Measurements from ENCODE around the gene GPER1.
"Not testable (repeated sequence)": the region's sequence is repeated elsewhere in the genome, so short reads cannot be mapped to it uniquely, and the experiment has no call there.

The GPER1 gene

DNA sequence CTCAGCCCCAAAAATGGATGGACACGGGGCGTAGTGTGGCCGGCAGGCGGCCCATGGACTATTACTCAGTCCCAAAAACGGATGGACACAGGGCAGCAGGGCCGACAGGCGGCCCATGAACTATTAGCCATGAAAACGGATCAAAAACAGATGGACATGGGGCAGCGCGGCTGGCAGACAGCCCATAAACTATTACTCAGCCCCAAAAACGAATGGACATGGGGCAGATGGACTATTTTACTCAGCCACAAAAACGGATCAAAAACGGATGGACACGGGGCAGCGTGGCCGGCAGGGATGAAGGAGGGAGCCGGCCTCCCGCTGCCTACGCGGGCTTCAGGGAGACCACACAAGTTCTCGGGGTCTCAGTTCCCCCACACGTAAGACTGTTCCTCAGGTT lies 32.9 kb downstream of the GPER1 start:
- DNase-seq (ENCODE audit: low spot score) = no peak

DNA sequence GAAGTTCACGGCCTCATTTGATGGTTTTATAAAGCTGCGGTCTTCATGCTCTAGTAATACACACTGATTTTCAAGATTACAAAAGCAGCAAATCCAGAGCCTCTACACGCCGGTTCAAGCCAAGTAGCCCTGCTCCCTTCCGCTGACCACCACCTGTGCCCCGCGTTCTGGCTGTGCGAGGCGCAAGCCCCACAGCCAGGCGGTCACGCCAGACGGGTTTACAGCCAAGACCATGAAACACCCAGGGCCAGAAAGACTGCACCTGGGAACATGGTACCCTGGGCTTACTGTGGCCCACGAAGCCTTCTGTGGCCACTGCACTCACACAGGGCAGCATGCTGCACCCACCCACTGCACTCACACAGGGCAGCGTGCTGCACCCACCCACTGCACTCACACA lies 33.6 kb downstream of the GPER1 start:
- no peak for DNase-seq (ENCODE audit: low spot score)

DNA sequence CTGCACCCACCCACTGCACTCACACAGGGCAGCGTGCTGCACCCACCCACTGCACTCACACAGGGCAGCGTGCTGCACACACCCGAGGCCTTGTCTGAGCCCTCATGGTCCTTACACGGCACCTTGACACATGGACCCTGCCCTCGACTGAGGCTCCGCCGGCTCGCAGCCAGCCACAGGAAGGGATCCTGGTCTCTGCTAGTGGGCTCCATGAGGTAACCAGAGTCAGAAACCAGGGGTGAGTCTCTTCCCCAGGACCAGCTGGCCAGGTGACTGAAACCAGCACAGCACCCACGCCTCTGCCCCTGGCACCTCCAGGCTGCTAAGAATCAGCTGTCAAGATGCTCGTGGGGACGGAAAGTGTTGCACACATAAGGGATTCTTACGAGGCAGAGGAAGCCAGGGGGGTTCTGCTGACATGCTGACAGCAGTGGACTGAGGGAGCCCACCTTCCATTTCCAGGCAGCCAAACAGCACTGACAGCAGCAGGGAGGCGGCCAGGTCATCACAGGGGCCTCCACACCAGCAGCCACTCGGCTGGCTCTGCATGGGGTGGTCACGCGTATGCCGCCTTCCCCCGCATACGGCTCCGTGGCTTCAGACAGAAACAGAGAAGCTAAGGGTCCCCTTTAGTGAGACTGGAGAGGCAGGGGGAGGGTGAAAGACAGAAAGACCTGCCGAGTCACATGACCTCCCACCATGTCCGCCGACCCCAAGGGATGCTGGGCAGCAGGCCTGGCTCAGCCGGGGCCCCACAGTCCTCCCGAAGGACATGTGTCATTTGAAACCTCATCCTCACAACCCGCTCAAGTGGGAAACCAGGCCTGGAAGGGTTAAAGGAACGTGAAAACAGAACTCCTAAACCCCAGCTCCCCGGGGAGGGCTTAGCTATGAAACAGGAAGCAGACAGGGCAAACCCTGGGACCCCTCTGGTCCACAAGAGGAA lies 34.2 kb downstream of the GPER1 start:
- DNase-seq (ENCODE audit: low spot score) = no peak

DNA sequence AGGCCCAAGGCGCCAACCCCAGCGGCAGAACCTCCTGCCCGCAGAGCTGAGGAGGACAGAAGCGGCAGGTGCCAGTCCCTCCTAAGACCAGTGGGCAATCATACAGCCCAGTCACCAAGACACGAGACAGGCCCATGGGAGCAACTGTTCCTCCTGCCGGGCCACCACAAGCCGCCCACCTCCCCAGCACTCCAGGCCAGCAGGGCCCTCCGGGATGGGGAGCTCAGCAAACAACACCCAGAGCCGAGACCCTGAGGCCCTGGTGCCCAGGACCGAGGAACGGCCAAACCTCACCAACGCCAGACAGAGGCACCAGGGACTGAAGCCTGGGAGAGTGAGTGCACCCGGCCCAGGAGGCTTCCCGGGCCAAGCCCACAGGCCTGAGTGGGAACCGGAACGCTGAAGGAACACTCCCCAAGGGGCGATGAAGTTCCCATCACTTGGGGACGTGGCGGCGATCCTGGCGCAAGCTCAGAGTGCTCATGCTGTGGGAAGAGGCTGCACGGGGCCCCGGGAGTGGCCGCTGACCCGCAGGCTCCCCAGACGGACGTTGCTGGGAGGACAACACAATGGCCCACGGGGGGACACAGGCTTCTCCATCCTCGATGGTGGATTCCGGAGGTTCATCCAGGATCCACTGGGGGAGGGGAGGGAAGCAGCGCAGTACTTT lies 35.1 kb downstream of the GPER1 start:
- DNase-seq (ENCODE audit: low spot score) = no peak

DNA sequence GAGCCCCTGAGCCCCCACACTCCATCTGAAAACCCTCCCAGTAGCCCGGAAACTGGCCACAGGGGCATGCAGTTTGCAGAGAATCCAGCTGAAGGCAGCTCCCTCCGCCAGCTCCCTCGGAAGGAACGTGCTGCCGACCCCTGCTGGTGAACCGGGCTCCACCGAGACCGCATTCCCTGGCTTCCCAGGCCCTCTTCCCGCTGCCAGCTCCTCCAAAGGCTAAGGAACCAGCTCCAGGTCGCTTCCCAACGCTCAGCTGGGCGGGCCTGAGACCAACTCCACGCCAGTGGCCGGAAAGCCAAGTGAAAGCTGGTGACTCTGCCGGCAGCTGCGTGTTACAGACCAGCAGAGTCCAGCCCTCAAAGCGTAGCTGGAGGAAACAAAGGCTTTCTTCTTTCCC lies 35.8 kb downstream of the GPER1 start:
- DNase-seq (ENCODE audit: low spot score) = peak; percentile 80

DNA sequence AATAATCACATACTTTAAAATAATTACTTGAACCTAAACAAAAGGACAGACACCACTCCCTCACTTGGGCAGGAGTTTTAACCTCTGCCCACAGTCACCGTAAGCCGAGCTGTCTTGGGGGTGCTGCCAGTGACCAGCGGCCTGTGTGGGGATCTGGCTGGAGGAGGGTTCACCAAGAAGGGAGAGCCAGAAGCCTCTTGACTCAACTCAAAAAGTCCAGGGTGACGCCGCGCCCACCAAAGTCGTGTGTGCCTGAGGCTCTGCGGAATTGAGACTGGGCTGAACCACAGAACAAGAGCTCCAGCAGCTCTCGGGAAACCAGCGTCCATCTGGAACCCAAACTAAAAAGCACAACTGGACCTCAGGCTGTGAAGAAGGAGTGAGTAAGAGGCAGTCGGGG lies 36.3 kb downstream of the GPER1 start:
- no peak for DNase-seq (ENCODE audit: low spot score)

DNA sequence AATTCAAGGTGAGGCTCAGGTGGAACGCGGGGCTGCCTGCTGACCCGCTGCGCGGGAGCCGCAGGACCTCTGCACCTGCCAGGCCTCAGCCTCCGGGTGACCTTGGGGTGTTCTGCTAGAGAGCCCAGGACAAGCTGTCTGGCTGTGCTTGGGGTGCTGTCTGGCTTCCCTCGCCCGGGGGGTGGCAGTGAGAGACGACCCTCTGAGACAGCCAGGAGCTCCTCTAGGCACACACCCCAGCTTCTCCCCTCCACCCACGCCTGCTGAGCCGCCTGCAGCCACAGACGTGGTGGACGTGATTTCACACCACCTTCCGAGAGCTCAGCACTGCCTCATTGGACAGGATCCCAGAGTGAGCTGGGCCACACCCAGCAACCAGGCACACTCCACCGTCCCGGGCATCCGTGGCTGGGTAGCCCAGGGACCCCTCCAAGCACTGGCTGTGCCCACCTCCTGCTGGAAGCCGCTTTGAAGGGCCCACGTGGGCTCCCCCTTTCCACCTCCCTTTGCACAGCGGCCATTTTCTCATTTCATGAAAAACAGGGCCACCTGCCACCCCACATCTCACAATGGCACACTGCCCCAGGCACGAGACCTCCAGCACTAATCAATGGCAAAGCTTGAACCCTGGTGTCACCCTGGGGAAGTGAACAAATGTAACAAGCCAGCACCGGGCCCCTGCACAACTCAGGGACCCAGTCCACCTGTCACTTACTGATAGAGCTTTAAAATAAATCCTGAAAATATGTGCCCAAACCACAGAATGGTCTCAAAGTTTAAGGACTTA lies 37.1 kb downstream of the GPER1 start:
- no peak for DNase-seq (ENCODE audit: low spot score)

DNA sequence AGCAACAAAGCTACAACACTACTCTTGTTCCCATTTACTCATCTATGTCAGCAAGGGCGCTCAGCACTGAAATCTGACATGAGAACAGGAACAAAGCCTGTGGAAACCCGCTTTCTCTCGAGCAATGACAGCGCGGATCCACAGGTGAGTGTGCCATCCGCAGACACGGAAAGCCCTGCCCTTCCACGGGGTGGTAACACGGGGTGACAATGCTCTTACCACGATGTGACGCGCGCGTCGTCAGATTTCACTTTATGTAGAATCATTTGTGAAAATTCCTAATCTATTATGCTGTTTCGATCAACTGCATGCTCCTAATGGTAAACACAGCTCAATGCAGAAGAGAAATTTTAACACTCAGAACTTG lies 37.7 kb downstream of the GPER1 start:
- DNase-seq (ENCODE audit: low spot score) = no peak

DNA sequence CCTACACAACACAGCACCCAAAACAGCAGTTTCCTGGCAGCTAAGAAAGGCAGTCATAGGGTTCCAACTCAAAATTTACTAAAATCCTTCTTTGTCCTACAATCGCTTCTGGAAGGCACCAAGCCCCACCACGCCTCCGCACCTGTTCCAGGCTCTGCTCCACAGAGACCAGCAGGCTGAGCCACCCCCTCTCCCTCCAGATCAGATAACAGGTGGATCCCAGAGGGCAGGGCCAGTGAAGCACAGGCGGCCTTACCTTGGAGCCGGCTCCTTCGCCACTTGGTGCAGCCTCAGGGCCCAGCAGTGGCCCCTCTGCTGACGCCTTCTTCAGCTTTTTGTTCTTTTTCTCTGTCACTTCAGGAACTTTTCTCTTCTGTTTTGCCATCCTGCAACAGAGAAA lies 39.1 kb downstream of the GPER1 start:
- DNase-seq (ENCODE audit: low spot score) = no peak

DNA sequence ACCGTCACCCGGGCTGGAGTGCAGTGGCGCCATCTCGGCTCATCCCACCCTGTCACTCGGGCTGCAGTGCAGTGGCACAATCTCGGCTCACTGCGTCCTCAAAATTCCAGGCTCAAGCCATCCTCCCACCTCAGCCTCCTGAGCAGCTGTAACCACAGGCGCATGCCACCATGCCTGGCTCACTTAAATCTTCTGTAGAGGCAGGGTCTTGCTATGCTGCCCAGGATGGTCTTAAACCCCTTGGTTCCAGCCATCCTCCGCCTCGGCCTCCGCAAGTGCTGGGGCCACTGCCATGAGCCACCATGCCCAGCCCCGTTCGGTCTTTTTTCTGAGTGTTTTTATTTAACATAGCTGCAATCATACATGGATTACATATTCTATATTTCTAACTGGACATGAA lies 41.5 kb downstream of the GPER1 start:
- DNase-seq (ENCODE audit: low spot score) = no peak

DNA sequence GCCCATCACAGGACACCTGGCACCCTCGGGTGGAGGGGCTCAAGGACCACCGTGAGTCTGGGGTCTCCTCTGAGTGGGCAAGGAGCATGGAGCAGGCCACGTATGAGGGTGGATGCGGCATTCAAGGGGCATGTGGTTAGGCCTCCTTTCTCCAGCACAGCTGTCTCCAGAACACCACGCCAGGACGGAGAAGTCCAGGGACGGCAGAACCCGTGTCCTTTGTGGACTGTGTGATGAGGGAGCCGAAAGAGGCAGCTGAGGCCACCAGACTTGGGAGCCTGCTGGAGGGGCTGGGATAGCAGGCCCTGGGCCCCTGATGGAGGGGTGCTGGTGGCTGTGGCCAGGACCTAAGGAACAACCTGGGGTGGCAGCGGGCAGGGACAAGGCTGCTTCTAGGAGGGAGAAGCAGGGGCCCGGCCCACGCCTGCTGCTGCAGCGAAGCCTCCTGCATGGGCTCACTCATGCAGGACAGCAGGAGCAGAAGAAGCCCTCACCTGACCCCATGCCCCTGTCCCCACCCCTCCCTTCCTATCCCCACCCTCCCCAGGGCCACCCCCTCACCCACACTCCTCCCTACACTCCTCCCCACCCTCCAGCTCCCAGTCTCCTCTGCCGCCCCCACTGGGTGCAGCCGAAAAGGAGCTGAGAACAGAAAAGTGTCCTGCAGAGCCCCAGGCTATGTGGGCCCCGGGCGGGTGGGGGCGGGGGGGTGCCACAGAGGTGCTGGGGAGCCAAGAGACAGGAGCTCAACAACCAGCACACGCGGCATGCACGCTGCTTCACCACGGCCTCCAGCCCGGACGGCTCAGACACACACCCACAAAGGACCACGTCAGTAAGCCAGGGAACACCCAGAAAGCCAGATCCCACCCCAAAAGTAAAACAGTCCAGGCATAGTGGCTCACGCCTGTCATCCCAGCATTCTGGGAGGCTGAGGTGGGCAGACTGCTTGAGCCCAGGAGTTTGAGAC lies 42.4 kb downstream of the GPER1 start:
- DNase-seq (ENCODE audit: low spot score) = no peak

DNA sequence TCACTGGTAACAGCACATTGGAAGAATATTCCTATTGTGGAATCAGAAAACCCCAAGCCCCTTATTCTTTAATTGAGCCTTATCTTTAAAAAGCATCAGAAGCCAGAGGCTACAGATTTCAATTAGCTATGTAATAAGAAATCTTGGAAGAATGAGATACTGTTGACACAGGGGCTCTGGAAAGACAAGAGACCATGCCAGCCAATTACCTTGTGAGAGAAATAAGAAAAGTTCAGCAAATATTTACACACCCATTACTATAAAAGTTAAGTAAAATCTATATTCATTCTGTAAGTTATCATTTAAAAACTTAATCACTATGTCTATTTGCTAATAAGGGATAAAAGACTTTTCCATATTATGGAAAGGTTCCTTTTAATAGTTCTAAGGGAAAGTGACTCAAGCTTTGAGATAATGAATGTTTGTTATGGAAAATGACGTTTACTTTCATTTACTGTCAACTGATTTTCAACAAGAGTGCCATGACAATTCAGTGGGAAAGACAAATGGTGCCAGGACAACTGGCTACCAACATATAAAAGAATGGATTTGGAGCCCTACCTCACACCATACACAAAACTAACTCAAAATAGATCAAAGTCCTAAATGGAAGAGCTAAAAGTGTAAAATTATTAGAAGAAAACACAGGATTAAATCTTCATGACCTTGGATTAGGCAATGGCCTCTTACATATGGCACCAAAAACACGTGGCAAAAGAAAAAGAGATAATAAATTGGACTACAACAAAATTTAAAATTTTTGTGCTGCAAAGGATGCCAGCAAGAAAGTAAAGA lies 43.8 kb downstream of the GPER1 start:
- no peak for DNase-seq (ENCODE audit: low spot score)

DNA sequence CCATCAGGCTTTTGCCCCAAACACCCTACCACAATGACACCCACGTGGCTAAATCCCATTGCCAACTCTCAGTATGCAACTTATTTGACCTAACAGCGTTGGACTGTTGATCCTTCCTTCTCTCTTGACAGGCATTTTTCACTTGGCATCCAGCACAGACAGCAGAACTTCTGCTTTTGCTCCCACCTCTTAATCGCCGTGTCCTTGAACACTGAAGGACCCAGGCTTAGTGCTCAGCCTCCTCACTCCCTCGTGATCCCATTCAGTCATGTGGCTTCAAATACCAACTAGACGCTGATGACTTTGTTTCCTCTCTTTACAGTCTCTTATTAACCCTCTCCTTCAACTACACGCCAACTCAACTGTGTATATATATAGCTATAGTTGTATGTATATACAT lies 47.0 kb downstream of the GPER1 start:
- no peak for DNase-seq (ENCODE audit: low spot score)

DNA sequence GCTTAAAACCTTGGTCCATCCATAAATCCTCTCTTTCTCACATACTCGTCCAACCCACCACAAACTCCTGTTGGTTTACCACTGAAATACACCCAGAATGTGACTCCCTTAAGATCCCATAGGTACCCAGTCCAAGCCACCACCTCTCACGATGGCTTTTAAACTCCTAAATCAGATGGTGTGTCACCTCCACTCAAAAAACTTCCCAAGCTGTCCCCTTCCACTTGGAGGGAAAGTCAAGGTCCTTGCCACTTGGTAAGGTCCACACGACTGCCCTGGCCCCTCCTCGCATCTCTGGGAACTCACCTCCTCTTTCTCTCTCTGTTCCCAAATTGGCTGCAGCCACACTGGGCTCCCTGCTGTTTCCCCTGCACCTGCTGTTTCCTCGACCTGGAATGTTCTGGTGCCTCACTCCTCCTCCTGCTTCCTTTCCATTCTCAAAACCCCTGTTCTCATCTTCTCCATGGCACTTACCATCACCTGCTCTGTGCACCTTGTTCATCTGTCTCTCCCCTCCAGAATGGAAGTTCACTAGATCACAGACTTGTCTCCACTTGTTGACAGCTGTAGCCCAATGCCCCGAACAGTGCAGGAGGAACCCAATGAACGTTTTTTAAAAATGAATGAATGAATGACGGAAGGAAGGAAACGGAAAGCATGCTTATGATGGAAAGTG lies 49.1 kb downstream of the GPER1 start:
- DNase-seq (ENCODE audit: low spot score) = no peak

DNA sequence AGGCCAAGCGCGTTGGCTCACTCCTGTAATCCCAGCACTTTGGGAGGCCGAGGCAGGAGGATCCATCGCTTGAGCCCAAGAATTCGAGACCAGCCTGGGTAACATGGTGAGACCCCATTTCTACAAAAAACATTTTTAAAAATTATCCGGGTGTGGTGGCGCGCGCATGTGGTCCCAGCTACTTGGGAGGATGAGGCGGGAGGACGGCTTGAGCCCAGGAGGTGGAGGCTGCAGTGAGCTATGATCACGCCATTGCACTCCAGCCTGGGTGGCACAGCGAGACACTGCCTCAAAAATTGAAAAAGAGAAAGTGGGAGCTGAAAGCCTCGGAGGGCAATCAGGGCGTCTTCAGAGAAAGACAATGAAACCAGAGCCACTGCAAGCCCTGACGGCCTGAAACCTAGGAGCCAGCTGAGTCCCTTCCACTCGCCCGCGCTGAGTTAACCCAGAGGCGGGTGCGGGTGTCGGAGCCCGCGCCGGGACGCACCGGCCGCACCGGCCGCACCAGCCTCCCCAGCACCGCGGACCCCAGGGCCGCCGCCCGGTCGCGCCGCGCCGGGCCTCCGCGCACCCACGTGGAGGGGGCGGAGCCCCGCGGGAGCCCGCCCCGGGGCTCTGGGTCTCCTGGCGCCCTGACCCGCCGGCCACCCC lies 49.7 kb downstream of the GPER1 start:
- DNase-seq (ENCODE audit: low spot score) = no peak

DNA sequence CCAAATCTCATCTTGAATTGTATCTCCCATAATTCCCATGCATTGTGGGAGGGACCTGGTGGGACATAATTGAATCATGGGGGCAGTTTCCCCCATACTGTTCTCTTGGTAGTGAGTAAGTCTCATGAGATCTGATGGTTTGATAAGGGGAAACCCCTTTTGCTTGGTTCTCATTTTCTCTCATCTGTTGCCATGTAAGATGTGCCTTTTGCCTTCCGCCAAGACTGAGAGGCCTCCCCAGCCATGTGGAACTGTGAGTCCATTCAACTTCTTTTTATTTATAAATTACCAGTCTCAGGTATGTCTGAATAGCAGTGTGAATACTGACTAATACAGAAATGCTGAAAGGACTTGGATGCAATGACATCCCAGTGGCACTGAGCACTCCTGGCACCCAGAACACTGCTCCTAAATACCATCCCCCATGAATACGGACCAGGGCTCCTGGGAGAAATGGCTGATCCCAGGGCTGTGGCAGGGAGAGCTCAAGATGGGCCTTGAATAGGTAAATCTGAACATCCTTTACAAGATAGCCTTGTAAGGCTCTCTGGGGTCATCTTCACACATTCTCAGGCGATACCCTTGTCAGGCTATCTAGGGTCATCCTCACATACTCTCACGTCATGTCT lies 52.7 kb downstream of the GPER1 start:
- DNase-seq (ENCODE audit: low spot score) = no peak

DNA sequence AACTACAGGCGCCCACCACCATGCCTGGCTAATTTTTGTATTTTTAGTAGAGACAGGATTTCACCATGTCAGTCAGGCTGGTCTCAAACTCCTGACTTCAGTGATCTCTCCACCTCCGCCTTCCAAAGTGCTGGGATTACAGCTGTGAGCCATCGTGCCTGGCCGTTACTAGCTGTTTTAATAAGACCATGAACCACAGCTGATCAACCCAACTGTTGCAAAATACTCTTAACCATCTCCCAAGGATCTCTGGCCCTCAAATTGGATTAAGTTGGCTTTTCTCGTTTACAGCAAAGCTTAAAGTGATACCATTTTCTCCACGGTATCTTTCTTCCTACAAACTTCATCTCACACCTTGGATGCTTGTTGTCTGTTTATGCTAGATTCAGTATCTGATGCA lies 53.7 kb downstream of the GPER1 start:
- no peak for DNase-seq (ENCODE audit: low spot score)

DNA sequence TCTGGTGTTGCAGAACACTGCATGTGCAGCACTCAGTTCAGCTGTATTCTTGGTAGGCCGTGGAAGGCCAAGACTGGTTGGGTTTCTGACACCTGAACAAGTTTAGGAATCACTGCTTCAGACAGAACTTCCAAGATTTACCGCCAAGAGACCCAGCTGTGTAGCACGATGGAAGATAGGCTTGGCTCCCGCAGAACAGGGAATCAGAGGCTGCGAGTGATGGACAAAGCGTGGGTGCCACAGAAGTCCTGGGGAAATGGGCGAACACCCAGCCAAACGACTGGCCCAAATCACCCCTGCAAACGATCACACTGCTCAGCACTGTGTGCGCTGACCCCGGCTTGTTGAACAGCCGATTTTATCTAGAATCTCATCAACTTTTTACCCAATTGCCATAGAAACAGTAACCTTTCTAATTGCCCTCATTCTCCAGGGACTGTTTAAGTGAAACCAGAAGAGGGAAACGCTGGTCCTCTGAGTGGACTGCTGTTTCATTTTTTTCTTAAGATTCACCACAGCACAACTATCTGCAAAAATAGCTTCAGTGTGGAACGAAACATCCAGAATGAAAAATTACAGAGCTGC lies 54.2 kb downstream of the GPER1 start:
- no peak for DNase-seq (ENCODE audit: low spot score)

DNA sequence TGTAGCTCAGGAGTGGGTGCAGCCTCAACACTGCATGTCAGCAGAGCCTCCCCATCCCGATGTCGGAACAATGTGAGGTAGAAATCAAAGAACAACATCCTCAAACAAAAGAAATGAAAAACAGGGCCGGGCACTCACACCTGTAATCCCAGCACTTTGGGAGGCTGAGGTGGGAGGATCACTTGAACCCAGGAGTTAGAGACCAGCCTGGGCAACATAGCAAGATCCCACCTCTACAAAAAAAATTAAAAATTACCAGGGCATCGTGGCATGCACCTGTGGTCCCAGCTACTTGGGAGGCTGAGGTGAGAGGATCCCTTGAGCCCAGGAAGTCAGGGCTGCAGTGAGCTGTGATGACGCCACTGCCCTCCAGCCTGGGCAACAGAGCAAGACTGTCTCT lies 55.1 kb downstream of the GPER1 start:
- DNase-seq (ENCODE audit: low spot score) = not testable (repeated sequence)

Data from kidney capillary endothelial cell (primary cell).